A172 (cell line): Measurements from ENCODE around the gene TDRD3. TPM values are rescaled to one million over a fixed set of nuclear protein-coding genes. Genes with fewer than 3 reads are reported as not detected.

Experiments used
- DNase-seq: peaks from one replicate; pipeline ENCODE4 v3.0.0-alpha.2; 2015; ENCODE audit warnings: low spot score
- total RNA-seq: library from RNA; depleted of rRNA; stranded (reverse); fragments of >200 nt; shearing (Covaris generic); gene quantifications from 2 replicates; pipeline ENCODE4 v1.2.3, GENCODE V29; 2014

TDRD3 gene
- total RNA-seq, 1 experiment from 2014 or later = 15.5 TPM

DNA sequence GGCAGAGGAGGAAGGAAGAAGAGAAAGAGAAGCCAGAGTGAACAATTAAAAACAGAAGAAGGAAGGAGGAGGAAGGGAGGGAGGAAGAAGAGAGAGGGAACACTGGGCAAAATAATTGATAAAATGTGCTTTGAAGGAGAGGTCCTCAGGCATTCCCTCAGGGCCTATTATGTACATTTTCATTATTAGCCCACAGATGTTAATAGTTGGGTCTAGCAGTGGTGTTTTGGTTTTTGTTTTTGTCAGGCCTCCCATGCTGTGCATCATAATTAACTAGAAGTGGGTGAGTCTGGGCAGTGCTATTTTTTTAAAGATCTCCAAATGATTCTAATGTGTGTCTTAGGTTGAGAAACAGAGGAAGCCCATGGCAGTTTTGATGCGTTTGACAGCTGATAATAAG is 178.1 kb downstream of the TDRD3 start:
- DNase-seq = no peak

- no peak for DNase-seq
Observed at GRCh38 chr13:60577761-60578160, 180.7 kb downstream of the TDRD3 start.

- peak; percentile 72 for DNase-seq
Observed at GRCh38 chr13:60583196-60583888, 186.3 kb downstream of the TDRD3 start.

DNA sequence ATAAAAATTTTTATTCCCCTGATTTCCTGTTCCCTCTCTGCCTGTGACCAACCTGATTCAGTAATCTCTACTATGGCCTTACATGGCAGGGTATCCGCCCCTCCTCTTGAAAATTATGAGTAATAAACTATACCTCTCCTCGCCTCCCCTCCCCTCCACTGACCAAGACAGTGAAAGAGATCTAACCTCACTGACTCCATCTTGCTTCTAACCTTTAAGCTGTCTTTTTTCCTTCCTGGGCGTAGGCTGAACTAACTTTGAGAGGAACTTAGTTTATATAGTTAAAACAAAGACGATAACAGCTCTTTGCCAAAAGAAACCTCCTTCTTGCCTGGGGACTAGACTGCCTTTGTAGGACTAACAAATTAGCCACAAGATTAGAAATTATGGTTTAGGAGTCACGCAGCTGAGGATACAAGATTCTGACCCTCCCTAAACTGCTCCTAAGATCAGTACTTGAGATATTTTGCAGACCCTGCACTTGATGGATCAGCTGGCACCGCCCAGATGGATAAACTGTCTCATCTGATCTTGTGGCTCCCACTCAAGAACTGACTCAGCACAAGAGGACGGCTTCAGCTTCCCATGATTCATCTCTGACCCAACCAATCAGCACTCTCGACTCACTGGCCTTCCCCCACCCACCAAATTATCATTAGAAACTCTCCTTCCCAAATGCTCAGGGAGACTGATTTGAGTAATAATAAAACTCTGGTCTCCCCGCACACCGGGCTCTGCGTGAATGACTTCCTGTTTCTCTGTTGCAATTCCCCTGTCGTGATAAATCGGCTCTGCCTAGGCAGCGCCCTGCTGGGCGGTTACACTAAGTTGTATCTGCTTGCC is 187.1 kb downstream of the TDRD3 start:
- DNase-seq = peak; percentile 89

DNA sequence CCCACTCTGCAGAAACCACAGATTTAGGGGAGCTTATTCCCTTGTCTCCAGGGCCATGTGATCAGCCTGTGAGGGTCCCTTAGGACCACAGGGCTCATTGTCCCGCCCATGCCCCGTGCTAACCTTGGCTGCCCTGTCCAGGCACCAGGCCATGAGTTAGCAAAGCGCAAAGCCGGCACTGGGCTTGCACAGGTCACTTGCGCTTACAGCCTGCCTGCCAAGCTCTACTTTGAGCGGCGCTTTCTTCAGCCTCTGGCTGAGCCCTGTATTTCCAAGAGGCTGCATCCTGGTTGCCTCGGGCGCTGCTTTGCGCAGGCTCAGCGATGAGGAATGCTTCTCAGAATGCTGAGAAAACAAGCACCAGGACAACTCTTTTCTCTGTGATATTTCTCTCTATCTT is 188.0 kb downstream of the TDRD3 start:
- no peak for DNase-seq

DNA sequence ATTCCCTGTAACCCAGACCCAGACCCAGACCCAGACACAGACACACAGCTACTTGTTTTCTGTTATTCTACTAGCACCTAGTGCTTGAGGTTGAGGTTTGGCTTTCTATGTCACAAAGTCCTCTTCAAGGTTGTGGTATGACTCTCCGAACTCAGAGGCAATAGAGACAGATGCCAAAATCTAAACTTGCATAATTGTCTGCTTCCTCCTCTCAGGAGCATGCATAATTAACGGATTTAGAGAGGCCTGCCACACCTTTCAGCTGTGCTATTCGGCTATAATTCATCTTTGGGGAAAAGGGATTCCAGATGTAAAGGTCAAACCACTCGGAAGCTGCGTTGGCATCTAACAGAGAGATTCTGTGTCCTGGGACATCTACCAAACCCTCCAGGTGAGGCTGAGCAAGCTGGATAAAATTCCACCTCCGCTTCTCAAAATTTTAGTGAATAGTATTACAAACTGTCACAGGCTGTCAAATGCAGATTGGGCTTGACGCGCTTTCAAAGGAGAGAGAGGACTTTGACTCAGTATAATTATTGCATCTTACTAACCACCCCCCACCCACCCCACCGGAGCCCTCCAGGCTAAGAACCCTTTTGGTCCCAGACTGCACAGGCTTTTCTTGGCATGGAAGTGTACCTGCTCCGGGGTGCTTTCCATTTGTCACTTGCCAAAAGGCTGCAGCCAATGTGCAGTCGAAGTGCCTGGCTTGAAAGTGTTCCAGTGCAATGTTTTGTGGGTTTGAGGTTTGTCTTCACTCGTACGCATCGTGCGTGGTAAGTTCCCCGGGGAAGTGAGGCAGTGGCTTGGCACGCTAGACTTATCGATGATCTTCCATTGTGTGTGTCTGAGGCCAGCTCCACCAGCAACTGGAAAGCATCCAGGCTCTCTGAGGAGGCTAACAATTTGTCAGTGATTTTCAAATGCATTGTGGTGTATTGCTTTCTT is 194.1 kb downstream of the TDRD3 start:
- peak; percentile 23 for DNase-seq

- no peak for DNase-seq
Observed at GRCh38 chr13:60603049-60603448, 206.0 kb downstream of the TDRD3 start.

DNA sequence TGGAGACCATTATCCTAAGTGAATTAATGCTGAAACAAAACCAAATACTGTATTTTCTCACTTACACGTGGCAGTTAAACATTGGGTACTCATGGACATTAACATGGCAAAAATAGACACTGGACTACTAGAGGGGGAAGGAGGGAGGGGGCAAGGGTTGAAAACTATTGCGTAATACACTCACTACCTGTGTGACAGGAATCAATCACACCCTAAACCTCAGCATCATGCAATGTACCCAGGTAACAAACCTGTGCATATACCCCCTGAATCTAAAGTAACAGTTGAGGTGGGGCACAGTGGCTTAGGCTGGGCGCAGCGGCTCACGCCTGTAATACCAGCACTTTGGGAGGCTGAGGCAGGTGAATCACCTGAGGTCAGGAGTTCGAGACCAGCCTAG is 207.0 kb downstream of the TDRD3 start:
- DNase-seq = no peak

- DNase-seq = no peak
Observed at GRCh38 chr13:60608954-60609353, 211.9 kb downstream of the TDRD3 start.

- DNase-seq = no peak
Observed at GRCh38 chr13:60611523-60611922, 214.5 kb downstream of the TDRD3 start.

GRCh38 chr13:60612593-60612992 is 215.6 kb downstream of the TDRD3 start:
- DNase-seq = no peak

DNA sequence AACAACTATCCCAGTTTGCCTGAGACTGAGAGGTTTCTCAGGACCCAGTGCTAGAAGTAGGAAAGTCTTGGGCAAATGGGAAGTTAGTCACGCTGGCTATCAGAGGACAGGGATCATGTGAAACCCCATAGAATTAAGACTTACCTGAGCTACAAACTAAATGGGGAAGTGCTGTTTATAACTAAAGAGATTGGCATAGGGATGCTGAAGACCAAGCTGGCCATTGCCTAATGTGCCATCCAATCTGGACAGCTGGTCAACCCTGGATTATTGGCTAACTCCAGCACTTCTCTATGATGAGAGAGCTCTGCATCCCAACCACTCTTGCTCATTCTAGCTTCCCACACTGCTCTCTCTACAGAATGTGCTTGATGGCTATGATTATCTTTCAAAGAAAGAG is 216.1 kb downstream of the TDRD3 start:
- no peak for DNase-seq

GRCh38 chr13:60617991-60618733 is 221.1 kb downstream of the TDRD3 start:
- DNase-seq = peak; percentile 37

GRCh38 chr13:60619461-60619860 is 222.4 kb downstream of the TDRD3 start:
- no peak for DNase-seq

- no peak for DNase-seq
Observed at GRCh38 chr13:60620611-60621395, 223.8 kb downstream of the TDRD3 start.

DNA sequence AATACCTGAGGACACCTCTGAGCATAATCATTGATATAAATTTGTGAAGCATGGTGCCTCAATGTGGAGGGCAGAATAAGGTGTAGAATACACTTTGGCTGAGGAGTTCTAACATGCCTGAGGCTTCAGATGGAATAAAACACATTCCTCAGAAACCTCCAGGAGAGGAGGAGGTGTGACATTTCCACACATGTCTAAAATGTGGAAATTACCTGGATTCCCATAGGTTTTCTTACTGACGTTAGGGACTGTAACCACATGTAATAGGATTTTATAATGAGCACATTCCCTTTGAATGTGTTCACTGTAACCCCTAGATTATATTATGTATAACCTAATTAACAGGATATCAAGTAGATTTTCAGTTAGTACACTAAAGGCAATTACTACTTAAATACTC is 226.1 kb downstream of the TDRD3 start:
- no peak for DNase-seq
